Colonic mucosa (tissue), 4 donors: ENCODE data around the gene MEGF10. TPM values are rescaled to one million over a fixed set of nuclear protein-coding genes. Genes with fewer than 3 reads are reported as not detected.

Source experiments
- DNase-seq: peaks from one replicate; pipeline ENCODE4 v3.0.0-alpha.2; 2020
- H3K27ac ChIP-seq: fragments of 200-600 bp; one replicate; pipeline ENCODE4 v1.8.0; 2021
- H3K27me3 ChIP-seq: fragments of 200-600 bp; one replicate; pipeline ENCODE4 v1.8.0; 2021
- H3K36me3 ChIP-seq: fragments of 200-600 bp; one replicate; pipeline ENCODE4 v1.8.0; 2021
- H3K4me1 ChIP-seq: fragments of 200-600 bp; one replicate; pipeline ENCODE4 v1.8.0; 2021; ENCODE audit warnings: mild to moderate bottlenecking
- H3K4me3 ChIP-seq: fragments of 200-600 bp; one replicate; pipeline ENCODE4 v1.8.0; 2021
- H3K9ac ChIP-seq, 2 donors: one replicate each; pipeline ENCODE4 v1.7.0; 2013; ENCODE audit warnings: control low read depth in 2 of 2, low read depth in 2 of 2, low read length in 2 of 2
- H3K9me3 ChIP-seq: fragments of 200-600 bp; one replicate; pipeline ENCODE4 v1.8.0; 2021
- intact Hi-C: fragments of 100-400 bp; cut with DNase I; formaldehyde crosslinking; loops from one replicate; pipeline ENCODE4 v1.14.1; 2022
- total RNA-seq, 2 donors: library from RNA; stranded (reverse); fragmentation: NEBNext Ultra II Directional in 1 of 2; extraction: Animal tissue kit (Norgen Biotek cat#: 25700) in 1 of 2; gene quantifications; one replicate each; pipeline ENCODE4 v1.2.1, GENCODE V29; 2021
- TF ChIP-seq, protein P1 (sequence below): fragments of 200-600 bp; IDR thresholded peaks from one replicate; pipeline ENCODE4 v1.8.0; 2022; ENCODE audit warnings: antibody characterized with exemption, mild to moderate bottlenecking
- donor health status: healthy.
- donor health status: DM: no; HTN: no; CAD: no.
- donor health status: DM: no; HTN: no; CAD: no.

MEGF10 gene
- total RNA-seq, 2 donors from 2014 or later: 0.35 to 0.88 TPM

DNA sequence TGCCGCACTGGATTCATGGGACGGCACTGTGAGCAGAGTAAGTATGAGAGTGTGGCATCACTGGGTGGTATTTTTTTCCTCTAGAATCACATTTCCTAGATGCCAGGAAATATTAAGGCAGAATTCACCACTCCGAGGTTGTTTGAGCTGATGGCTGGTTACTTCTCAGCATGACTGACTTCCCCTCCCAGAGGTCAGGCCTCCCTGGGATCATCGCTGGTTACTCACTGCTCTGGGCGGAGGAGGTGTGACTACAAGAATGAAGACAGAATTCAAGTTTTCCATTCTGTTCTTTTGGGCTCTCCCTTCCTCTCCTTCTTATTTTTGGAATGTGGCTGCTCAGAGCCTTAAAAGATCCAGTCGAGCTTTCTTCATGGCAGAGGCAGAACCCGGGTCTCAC is 150.2 kb downstream of the MEGF10 start:
- no peaks in the 10 kb centered on the region for H3K27me3 ChIP-seq
- H3K9me3 ChIP-seq: no peaks in the 10 kb centered on the region
- no peak overlapping the region for H3K27ac ChIP-seq
- H3K9ac ChIP-seq: no peak overlapping the region
- H3K4me1 ChIP-seq: no peaks in the 10 kb centered on the region
- H3K36me3 ChIP-seq: no peaks in the 10 kb centered on the region
- no peak overlapping the region for H3K4me3 ChIP-seq
- TF ChIP-seq, protein P1, sequence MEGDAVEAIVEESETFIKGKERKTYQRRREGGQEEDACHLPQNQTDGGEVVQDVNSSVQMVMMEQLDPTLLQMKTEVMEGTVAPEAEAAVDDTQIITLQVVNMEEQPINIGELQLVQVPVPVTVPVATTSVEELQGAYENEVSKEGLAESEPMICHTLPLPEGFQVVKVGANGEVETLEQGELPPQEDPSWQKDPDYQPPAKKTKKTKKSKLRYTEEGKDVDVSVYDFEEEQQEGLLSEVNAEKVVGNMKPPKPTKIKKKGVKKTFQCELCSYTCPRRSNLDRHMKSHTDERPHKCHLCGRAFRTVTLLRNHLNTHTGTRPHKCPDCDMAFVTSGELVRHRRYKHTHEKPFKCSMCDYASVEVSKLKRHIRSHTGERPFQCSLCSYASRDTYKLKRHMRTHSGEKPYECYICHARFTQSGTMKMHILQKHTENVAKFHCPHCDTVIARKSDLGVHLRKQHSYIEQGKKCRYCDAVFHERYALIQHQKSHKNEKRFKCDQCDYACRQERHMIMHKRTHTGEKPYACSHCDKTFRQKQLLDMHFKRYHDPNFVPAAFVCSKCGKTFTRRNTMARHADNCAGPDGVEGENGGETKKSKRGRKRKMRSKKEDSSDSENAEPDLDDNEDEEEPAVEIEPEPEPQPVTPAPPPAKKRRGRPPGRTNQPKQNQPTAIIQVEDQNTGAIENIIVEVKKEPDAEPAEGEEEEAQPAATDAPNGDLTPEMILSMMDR: no peak
- DNase-seq: no peak
- intact Hi-C loops: loop anchor here (5.0 kb wide), 1 partner anchor 154 kb away; no protein-coding TSS in a partner anchor

DNA sequence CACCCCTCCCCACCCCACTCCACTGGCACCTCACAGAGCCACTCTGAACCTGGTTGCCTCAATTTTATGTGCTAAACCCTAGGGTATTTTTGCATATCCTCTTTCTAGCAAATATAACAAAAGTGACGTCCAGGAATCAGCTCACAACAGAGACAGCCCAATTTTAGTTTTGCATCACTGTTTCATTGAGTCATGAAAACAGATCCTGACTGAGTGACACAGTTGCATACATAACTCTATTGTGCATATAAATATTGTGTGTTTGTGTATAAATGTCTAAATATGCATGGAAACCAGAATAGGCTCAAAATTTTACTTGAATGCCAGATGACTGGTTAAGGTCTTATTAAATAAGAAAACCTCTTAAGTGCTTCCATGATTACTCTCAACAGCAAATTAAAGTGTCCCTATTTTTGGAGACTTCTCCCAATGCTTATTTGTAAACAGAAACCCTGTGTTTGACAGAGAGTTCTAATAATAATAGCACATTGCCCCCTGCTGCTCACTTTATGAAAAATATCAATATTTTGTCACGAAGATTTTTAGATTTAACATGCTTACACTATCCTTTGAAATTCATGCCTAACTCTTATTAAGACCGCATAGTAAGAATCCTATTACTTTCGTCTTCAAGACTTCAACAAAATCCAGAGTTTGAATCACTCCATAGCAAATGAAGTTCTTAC is 151.3 kb downstream of the MEGF10 start:
- Histone ChIP-seq H3K4me3 (no peak overlapping the region), H3K36me3 (no peaks in the 10 kb centered on the region), H3K9me3 (no peaks in the 10 kb centered on the region), H3K9ac (no peak overlapping the region), H3K4me1 (no peaks in the 10 kb centered on the region), H3K27me3 (no peaks in the 10 kb centered on the region), H3K27ac (no peak overlapping the region)
- TF ChIP-seq, protein P1: no peak
- intact Hi-C loops: loop anchor here (5.0 kb wide), 1 partner anchor 155 kb away; no protein-coding TSS in a partner anchor
- DNase-seq: no peak

GRCh38 chr5:127444171-127444570 is 153.6 kb downstream of the MEGF10 start:
- DNase-seq: no peak
- H3K4me3 ChIP-seq: no peak overlapping the region
- H3K27me3 ChIP-seq: no peaks in the 10 kb centered on the region
- intact Hi-C loops: loop anchor here (5.0 kb wide), 1 partner anchor 157 kb away; no protein-coding TSS in a partner anchor
- H3K27ac ChIP-seq: no peak overlapping the region
- no peaks in the 10 kb centered on the region for H3K9me3 ChIP-seq
- H3K36me3 ChIP-seq: no peaks in the 10 kb centered on the region
- no peaks in the 10 kb centered on the region for H3K4me1 ChIP-seq
- TF ChIP-seq, protein P1: no peak
- no peak overlapping the region for H3K9ac ChIP-seq

DNA sequence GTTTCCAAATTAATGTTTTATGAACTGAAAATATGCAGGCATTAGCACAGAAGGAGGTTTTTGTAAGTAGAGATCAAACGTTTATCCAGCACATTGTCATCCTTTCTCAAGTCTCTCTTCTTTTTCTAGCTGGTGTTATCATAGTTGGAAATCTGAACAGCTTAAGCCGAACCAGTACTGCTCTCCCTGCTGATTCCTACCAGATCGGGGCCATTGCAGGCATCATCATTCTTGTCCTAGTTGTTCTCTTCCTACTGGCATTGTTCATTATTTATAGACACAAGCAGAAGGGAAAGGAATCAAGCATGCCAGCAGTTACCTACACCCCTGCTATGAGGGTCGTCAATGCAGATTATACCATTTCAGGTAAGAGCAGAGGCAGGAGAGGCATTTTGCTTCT is 154.7 kb downstream of the MEGF10 start:
- H3K9me3 ChIP-seq: no peaks in the 10 kb centered on the region
- no peaks in the 10 kb centered on the region for H3K27me3 ChIP-seq
- intact Hi-C loops: no loop called here
- no peak overlapping the region for H3K4me3 ChIP-seq
- no peaks in the 10 kb centered on the region for H3K4me1 ChIP-seq
- H3K36me3 ChIP-seq: no peaks in the 10 kb centered on the region
- H3K9ac ChIP-seq: no peak overlapping the region
- TF ChIP-seq, protein P1: no peak
- no peak for DNase-seq
- H3K27ac ChIP-seq: no peak overlapping the region

- intact Hi-C loops: no loop called here
- H3K9me3 ChIP-seq: no peaks in the 10 kb centered on the region
- no peaks in the 10 kb centered on the region for H3K36me3 ChIP-seq
- H3K9ac ChIP-seq: no peak overlapping the region
- H3K27me3 ChIP-seq: no peaks in the 10 kb centered on the region
- no peak for DNase-seq
- TF ChIP-seq, protein P1: no peak
- no peak overlapping the region for H3K27ac ChIP-seq
- H3K4me3 ChIP-seq: no peak overlapping the region
- H3K4me1 ChIP-seq: no peaks in the 10 kb centered on the region
Measured at GRCh38 chr5:127446626-127447025, 156.0 kb downstream of the MEGF10 start.
